Breast epithelium (tissue), 4 donors: ENCODE data around the gene FBXO2. TPM values are rescaled to one million over a fixed set of nuclear protein-coding genes. Genes with fewer than 3 reads are reported as not detected.

Source experiments
- DNase-seq, 2 donors: peaks; one replicate each; pipeline ENCODE4 v3.0.0-alpha.2; 2019; ENCODE audit warnings: low spot score in 2 of 2
- H3K27ac ChIP-seq, 2 donors: fragments of 200-600 bp; sonication (generic) in 1 of 2; one replicate each; pipeline ENCODE4 v1.5.1; 2016 to 2019; ENCODE audit warnings: mild to moderate bottlenecking in 1 of 2
- H3K27me3 ChIP-seq, 2 donors: fragments of 200-600 bp; sonication (generic) in 1 of 2; one replicate each; pipeline versions ENCODE4 v1.5.1 to v1.6.0; 2017 to 2019; ENCODE audit warnings: control low read depth in 1 of 2, mild to moderate bottlenecking in 1 of 2
- H3K36me3 ChIP-seq: fragments of 200-600 bp; one replicate; pipeline ENCODE4 v1.5.1; 2019
- H3K4me1 ChIP-seq, 2 donors: fragments of 200-600 bp; sonication (generic); one replicate each; pipeline ENCODE4 v1.5.1; 2016 to 2019; ENCODE audit warnings: control low read depth in 1 of 2
- H3K4me3 ChIP-seq, 3 donors: fragments of 200-600 bp; sonication (generic); 1 replicate in 2 of 3; 2 replicates in 1 of 3; pipeline ENCODE4 v1.5.1; 2016 to 2019; ENCODE audit warnings: mild to moderate bottlenecking in 3 of 3, moderate library complexity in 2 of 3
- H3K9me3 ChIP-seq, 2 donors: fragments of 200-600 bp; sonication (generic) in 1 of 2; one replicate each; pipeline ENCODE4 v1.5.1; 2016 to 2019; ENCODE audit warnings: control low read depth in 1 of 2
- CTCF ChIP-seq, 3 donors: fragments of 450-650 bp; IDR thresholded peaks; one replicate each; pipeline ENCODE4 v1.5.1; 2016 to 2017; ENCODE audit warnings: antibody characterized with exemption in 3 of 3, mild to moderate bottlenecking in 3 of 3, moderate library complexity in 3 of 3
- POLR2A ChIP-seq: fragments of 450-650 bp; IDR thresholded peaks from one replicate; pipeline ENCODE4 v1.6.1; 2016; ENCODE audit warnings: antibody characterized with exemption, mild to moderate bottlenecking, moderate library complexity
- POLR2AphosphoS5 ChIP-seq, 3 donors: sonication (generic); formaldehyde crosslinking; IDR thresholded peaks; one replicate each; pipeline ENCODE4 v1.6.1; 2017; ENCODE audit warnings: antibody characterized with exemption in 3 of 3
- intact Hi-C: fragments of 100-400 bp; cut with DNase I; formaldehyde crosslinking; loops from one replicate; pipeline ENCODE4 v1.15.1; 2023; ENCODE audit warnings: low total_unique reads
- total RNA-seq, 3 donors: library from RNA; depleted of rRNA; stranded (reverse); fragments of >200 nt; gene quantifications; one replicate each; pipeline ENCODE4 v1.1.0, GENCODE V29; 2016

Gene FBXO2
- total RNA-seq, 3 donors from 2014 or later: 1.3 to 49.3 (median 40.6) TPM

- intact Hi-C loops: no loop called here
- Histone ChIP-seq H3K4me1 (peaks cover 0 to 13% of the 10 kb centered on the region in 2 donors), H3K27ac (peak overlapping the region in 1 of 2 donors; percentile 87), H3K4me3 (peak overlapping the region in 1 of 3 donors; percentile 85), H3K36me3 (no peaks in the 10 kb centered on the region), H3K9me3 (no peaks in the 10 kb centered on the region), H3K27me3 (no peaks in the 10 kb centered on the region)
- no peak for DNase-seq
- TF ChIP-seq POLR2A (no peak), POLR2AphosphoS5 (IDR thresholded peaks at IDR 0.05) (no peak), CTCF (IDR thresholded peaks at IDR 0.05) (no peak)
Observed at GRCh38 chr1:11652203-11652780, 1.9 kb downstream of the FBXO2 start.

DNA sequence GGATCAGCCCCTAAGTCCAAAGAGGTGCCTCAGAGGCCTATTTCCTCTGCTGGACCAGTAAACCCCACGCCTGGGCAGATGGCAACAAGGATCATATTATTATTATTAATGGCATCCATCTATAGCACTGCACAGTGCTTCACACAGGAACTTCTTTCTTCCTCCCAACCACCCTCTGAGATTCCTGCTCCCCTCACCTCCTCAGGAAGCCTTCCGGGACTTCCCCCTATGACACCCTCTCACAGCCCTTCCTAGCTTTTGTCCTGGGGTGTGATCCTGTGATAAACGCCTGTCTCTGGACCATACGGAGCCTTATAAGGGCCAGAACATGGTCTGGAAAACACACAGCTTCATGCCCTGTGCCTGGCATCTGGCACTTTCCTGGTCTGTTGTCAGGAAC, 3.2 kb downstream of the FBXO2 start:
- no peaks in the 10 kb centered on the region for H3K27me3 ChIP-seq
- DNase-seq: no peak
- H3K36me3 ChIP-seq: no peaks in the 10 kb centered on the region
- no peaks in the 10 kb centered on the region for H3K9me3 ChIP-seq
- TF ChIP-seq POLR2AphosphoS5 (IDR thresholded peaks at IDR 0.05): no peak
- TF ChIP-seq CTCF (IDR thresholded peaks at IDR 0.05): no peak
- TF ChIP-seq POLR2A: no peak
- intact Hi-C loops: no loop called here
- peaks cover 0 to 13% of the 10 kb centered on the region in 2 donors for H3K4me1 ChIP-seq
- no peak overlapping the region for H3K27ac ChIP-seq
- H3K4me3 ChIP-seq: no peak overlapping the region

DNA sequence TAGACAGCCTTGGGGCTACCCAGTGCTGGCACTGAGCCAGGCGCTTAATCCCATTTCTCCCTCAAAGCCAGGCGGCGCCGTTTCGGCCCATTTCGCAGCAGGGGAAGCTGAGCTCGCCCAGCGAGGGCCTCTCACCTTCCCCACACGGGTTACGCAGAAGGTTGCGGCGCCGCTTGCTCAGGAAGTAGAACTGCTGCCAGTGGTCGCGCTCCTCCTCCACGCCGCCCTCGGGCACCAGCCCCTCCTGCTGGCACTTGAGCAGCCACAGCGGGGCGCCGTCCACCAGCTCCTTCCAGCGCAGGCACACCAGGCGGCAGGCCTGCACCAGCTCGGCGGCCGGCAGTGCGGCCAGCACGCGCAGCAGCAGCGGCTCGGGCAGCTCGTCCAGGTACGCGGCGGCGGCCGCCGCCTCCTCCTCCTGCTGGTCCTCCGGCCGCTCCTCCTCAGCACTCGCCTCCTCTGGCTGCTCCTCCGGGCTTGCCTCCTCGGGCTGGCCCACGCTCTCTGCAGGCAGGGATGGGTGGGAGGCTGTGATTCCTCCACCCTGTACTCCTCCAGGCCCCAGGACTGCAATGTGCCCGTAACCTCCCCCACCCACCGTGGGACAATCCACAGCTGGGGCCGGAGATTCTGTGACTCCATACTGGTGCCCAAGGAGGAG, 3.8 kb downstream of the FBXO2 start:
- intact Hi-C loops: no loop called here
- TF ChIP-seq CTCF (IDR thresholded peaks at IDR 0.05) (peak in 2 of 3 donors; percentile 44 to 56), POLR2AphosphoS5 (IDR thresholded peaks at IDR 0.05) (no peak)
- H3K36me3 ChIP-seq: no peaks in the 10 kb centered on the region
- no peak overlapping the region for H3K27ac ChIP-seq
- peaks cover 0 to 8% of the 10 kb centered on the region in 2 donors for H3K4me1 ChIP-seq
- DNase-seq: peak in 1 of 2 donors; percentile 48
- peak overlapping the region in 1 of 3 donors; percentile 49 for H3K4me3 ChIP-seq
- no peaks in the 10 kb centered on the region for H3K9me3 ChIP-seq
- no peaks in the 10 kb centered on the region for H3K27me3 ChIP-seq

DNA sequence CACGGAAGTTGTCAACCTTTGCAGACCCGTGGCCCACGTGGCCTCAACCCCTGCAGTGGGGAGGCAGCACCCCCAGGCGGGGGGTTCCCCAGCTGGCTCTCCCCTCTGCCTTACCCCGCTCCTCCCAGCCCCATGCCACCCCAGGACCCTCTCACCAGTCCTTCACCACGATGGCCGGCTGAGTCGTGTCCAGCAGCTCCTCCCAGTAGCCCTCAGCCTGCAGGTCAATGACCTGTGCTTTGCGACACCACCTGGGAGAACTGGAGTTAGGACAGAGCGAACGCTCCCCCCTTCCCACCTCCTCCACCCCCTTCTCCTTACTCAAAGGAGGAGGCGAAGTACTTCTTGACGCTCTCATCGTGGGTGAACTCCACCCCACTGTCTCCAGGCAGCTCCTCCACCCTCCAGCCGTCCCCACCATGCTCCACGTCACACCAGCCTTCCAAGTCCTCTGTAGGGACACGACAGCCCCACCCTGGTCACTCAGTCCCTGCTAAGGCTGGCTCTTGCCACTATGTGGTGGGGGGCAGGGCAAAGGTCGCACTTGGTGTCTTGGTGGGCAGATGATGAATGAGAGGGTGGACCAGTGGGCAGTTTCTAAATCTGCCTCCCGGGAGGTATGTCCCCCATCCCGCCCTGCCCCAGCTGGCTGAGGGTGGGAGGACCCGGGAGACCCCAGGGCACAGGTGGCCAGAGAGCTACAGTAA, 4.5 kb downstream of the FBXO2 start:
- no peaks in the 10 kb centered on the region for H3K9me3 ChIP-seq
- H3K4me3 ChIP-seq: peak overlapping the region in 1 of 3 donors; percentile 49
- no peaks in the 10 kb centered on the region for H3K36me3 ChIP-seq
- TF ChIP-seq POLR2A: no peak
- TF ChIP-seq CTCF (IDR thresholded peaks at IDR 0.05): no peak
- TF ChIP-seq POLR2AphosphoS5 (IDR thresholded peaks at IDR 0.05): no peak
- intact Hi-C loops: no loop called here
- peaks cover 0 to 5% of the 10 kb centered on the region in 2 donors for H3K4me1 ChIP-seq
- H3K27me3 ChIP-seq: no peaks in the 10 kb centered on the region
- H3K27ac ChIP-seq: no peak overlapping the region
- DNase-seq: no peak

GRCh38 chr1:11649237-11649623, 5.0 kb downstream of the FBXO2 start:
- Histone ChIP-seq H3K9me3 (no peaks in the 10 kb centered on the region), H3K27me3 (no peaks in the 10 kb centered on the region), H3K4me3 (peak overlapping the region in 2 of 3 donors; percentile 15 to 46), H3K4me1 (peaks cover 0 to 5% of the 10 kb centered on the region in 2 donors), H3K36me3 (no peaks in the 10 kb centered on the region), H3K27ac (no peak overlapping the region)
- no peak for TF ChIP-seq POLR2A
- TF ChIP-seq POLR2AphosphoS5 (IDR thresholded peaks at IDR 0.05): no peak
- TF ChIP-seq CTCF (IDR thresholded peaks at IDR 0.05): no peak
- intact Hi-C loops: no loop called here
- DNase-seq: no peak
